Left ventricle myocardium superior (tissue), 1 donor: ENCODE results near the gene FAM81A. TPM values are rescaled to one million over a fixed set of nuclear protein-coding genes. Genes with fewer than 3 reads are reported as not detected.
A peak's percentile ranks its signal among the peaks of the same experiment; 100 is the strongest.
"Not testable (repeated sequence)": the region's sequence is repeated elsewhere in the genome, so short reads cannot be mapped to it uniquely, and the experiment has no call there.

Source experiments
- ATAC-seq: fragments of 200-7000 bp; cut with Tn5 transposase; one replicate; pipeline ENCODE4 v1.9.1; 2020; ENCODE audit warnings: mild to moderate bottlenecking, moderate library complexity
- DNase-seq: peaks from one replicate; pipeline ENCODE4 v3.0.0-alpha.2; 2020
- intact Hi-C: fragments of 100-400 bp; cut with micrococcal nuclease; formaldehyde crosslinking; loops from one replicate; pipeline ENCODE4 v1.11.0; 2022
- total RNA-seq: library from RNA; stranded (reverse); fragmentation: NEBNext Ultra II Directional; extraction: Animal tissue kit (Norgen Biotek cat#: 25700); gene quantifications from one replicate; pipeline ENCODE4 v1.2.1, GENCODE V29; 2021
- donor health status: DM: no; HTN: yes; CAD: no; lungs with severe emphysema.

FAM81A gene
- total RNA-seq, 1 donor from 2014 or later, result 11.0 TPM

- DNase-seq (no peak), ATAC-seq (no peak)
- intact Hi-C loops, result no loop called here
Measured at GRCh38 chr15:59420108-59420507, 17.9 kb upstream of the FAM81A start.

- DNase-seq, result no peak
- intact Hi-C loops, result no loop called here
- ATAC-seq, result no peak
Measured at GRCh38 chr15:59420986-59421618, 16.9 kb upstream of the FAM81A start.

- ATAC-seq, result no peak
- intact Hi-C loops, result no loop called here
- DNase-seq, result no peak
Measured at GRCh38 chr15:59424616-59425015, 13.4 kb upstream of the FAM81A start.

- intact Hi-C loops, DNase-seq, ATAC-seq: not testable (repeated sequence)
Measured at GRCh38 chr15:59428898-59429297, 9.1 kb upstream of the FAM81A start.

- intact Hi-C loops, result no loop called here
- ATAC-seq, result no peak
- no peak for DNase-seq
Measured at GRCh38 chr15:59432389-59432788, 5.6 kb upstream of the FAM81A start.

GRCh38 chr15:59434481-59434880 is 3.5 kb upstream of the FAM81A start:
- no peak for ATAC-seq
- intact Hi-C loops, result no loop called here

GRCh38 chr15:59436774-59437141 is 1.2 kb upstream of the FAM81A start:
- intact Hi-C loops, result no loop called here
- no peak for DNase-seq
- ATAC-seq, result peak; percentile 33

More at GRCh38 chr15:59434481-59434880, 3.5 kb upstream of the FAM81A start:
- no peak for DNase-seq

GRCh38 chr15:59437142-59437816 is 707 bp upstream of the FAM81A start:
- no peak for DNase-seq

GRCh38 chr15:59438625-59439290 is 772 bp downstream of the FAM81A start:
- DNase-seq (peak; percentile 38), ATAC-seq (no peak)
- intact Hi-C loops, result no loop called here

More at GRCh38 chr15:59437142-59437816, 707 bp upstream of the FAM81A start:
- ATAC-seq, result peak; percentile 20
- intact Hi-C loops, result no loop called here

GRCh38 chr15:59439576-59439975 is 1.6 kb downstream of the FAM81A start:
- ATAC-seq (no peak), DNase-seq (no peak)
- intact Hi-C loops, result no loop called here

GRCh38 chr15:59443341-59444072 is 5.5 kb downstream of the FAM81A start:
- DNase-seq, result no peak
- intact Hi-C loops, result no loop called here
- ATAC-seq, result no peak

- ATAC-seq (no peak), DNase-seq (no peak)
- intact Hi-C loops, result no loop called here
Measured at GRCh38 chr15:59444081-59444835, 6.3 kb downstream of the FAM81A start.

- no peak for ATAC-seq
- intact Hi-C loops, result no loop called here
Measured at GRCh38 chr15:59444980-59445545, 7.1 kb downstream of the FAM81A start.

GRCh38 chr15:59446232-59446957 is 8.4 kb downstream of the FAM81A start:
- intact Hi-C loops, result no loop called here
- DNase-seq (no peak), ATAC-seq (no peak)

More at GRCh38 chr15:59444980-59445545, 7.1 kb downstream of the FAM81A start:
- no peak for DNase-seq

- intact Hi-C loops, result no loop called here
- no peak for DNase-seq
Measured at GRCh38 chr15:59447367-59447766, 9.4 kb downstream of the FAM81A start.

GRCh38 chr15:59448871-59449270 is 10.9 kb downstream of the FAM81A start:
- intact Hi-C loops, result no loop called here
- no peak for DNase-seq
- no peak for ATAC-seq

More at GRCh38 chr15:59447367-59447766, 9.4 kb downstream of the FAM81A start:
- ATAC-seq, result no peak

GRCh38 chr15:59453474-59454215 is 15.7 kb downstream of the FAM81A start:
- intact Hi-C loops, result no loop called here
- no peak for ATAC-seq
- DNase-seq, result no peak
